Hematopoietic multipotent progenitor cell treated with erythropoietin and hydrocortisone succinate and interleukin-3 and kit ligand, for 8 days (in vitro differentiated cells): Measurements from ENCODE around the gene SPDEF.

Experiments used
- DNase-seq: peaks from one replicate; pipeline ENCODE4 v3.0.0-alpha.2; 2015

The SPDEF gene

GRCh38 chr6:34562350-34562749, 6.2 kb upstream of the SPDEF start:
- no peak for DNase-seq

- DNase-seq = no peak
Observed at GRCh38 chr6:34561227-34561530, 5.0 kb upstream of the SPDEF start.

GRCh38 chr6:34560366-34561226, 4.5 kb upstream of the SPDEF start:
- DNase-seq = no peak

- DNase-seq = peak; percentile 16
Observed at GRCh38 chr6:34559651-34560365, 3.7 kb upstream of the SPDEF start.

GRCh38 chr6:34558172-34558714, 2.1 kb upstream of the SPDEF start:
- DNase-seq = no peak

- DNase-seq = peak; percentile 24
Observed at GRCh38 chr6:34557228-34557627, 1.1 kb upstream of the SPDEF start.

GRCh38 chr6:34556493-34556892, 364 bp upstream of the SPDEF start:
- DNase-seq = no peak

- no peak for DNase-seq
Observed at GRCh38 chr6:34555328-34555727, 801 bp downstream of the SPDEF start.

GRCh38 chr6:34555007-34555322, 1.2 kb downstream of the SPDEF start:
- DNase-seq = no peak

GRCh38 chr6:34554291-34555006, 1.7 kb downstream of the SPDEF start:
- no peak for DNase-seq

GRCh38 chr6:34553750-34554149, 2.4 kb downstream of the SPDEF start:
- no peak for DNase-seq

GRCh38 chr6:34553146-34553545, 3.0 kb downstream of the SPDEF start:
- no peak for DNase-seq

- DNase-seq = no peak
Observed at GRCh38 chr6:34552620-34553019, 3.5 kb downstream of the SPDEF start.

GRCh38 chr6:34551720-34552119, 4.4 kb downstream of the SPDEF start:
- DNase-seq = no peak

GRCh38 chr6:34549804-34550202, 6.3 kb downstream of the SPDEF start:
- DNase-seq = no peak

GRCh38 chr6:34549026-34549803, 6.9 kb downstream of the SPDEF start:
- DNase-seq = no peak

GRCh38 chr6:34547701-34548644, 8.2 kb downstream of the SPDEF start:
- no peak for DNase-seq

GRCh38 chr6:34546551-34547321, 9.4 kb downstream of the SPDEF start:
- DNase-seq = peak; percentile 58

- peak; percentile 55 for DNase-seq
Observed at GRCh38 chr6:34544776-34545471, 11.2 kb downstream of the SPDEF start.

- DNase-seq = no peak
Observed at GRCh38 chr6:34544052-34544604, 12.0 kb downstream of the SPDEF start.
